K562 (cell line): ENCODE measurements around the gene SCAPER.

Experiments
- HMG20B ChIP-seq: fragments of 250-450 bp; sonication (Bioruptor Pico); IDR thresholded peaks from 2 replicates; pipeline ENCODE4 v1.5.0; 2021; ENCODE audit warnings: mild to moderate bottlenecking
- NCOA2 ChIP-seq, 2 experiments: fragments of 450-650 bp; IDR thresholded peaks; 2 replicates each; pipeline ENCODE4 v1.6.1; 2018; ENCODE audit warnings: mild to moderate bottlenecking in 2 of 2, moderate library complexity in 1 of 2; ENCODE audit not compliant: partially characterized antibody in 2 of 2
- SNRNP70 ChIP-seq: fragments of 200-400 bp; formaldehyde crosslinking; optimal IDR thresholded peaks from 2 replicates; pipeline ENCODE3; 2017; ENCODE audit warnings: low read depth, low read length
- TBP ChIP-seq: optimal IDR thresholded peaks from 2 replicates; pipeline ENCODE3; 2011; ENCODE audit warnings: low read depth, low read length, improper control_type of control experiment
- ZKSCAN8 ChIP-seq: fragments of 200-800 bp; sonication (Bioruptor generic); IDR thresholded peaks from 2 replicates; pipeline ENCODE4 v1.6.1; 2016; ENCODE audit warnings: missing genetic modification characterization, missing compliant biosample characterization
- ZNF274 ChIP-seq: IDR thresholded peaks from 2 replicates; pipeline ENCODE4 v1.6.1; 2011; ENCODE audit warnings: low read depth, mild to moderate bottlenecking, low read length, moderate library complexity, borderline replicate concordance
- ZNF668 ChIP-seq: fragments of 250-450 bp; sonication (Bioruptor Pico); IDR thresholded peaks from 2 replicates; pipeline ENCODE4 v1.8.0; 2022; ENCODE audit warnings: mild to moderate bottlenecking, inconsistent platforms
- TF ChIP-seq, protein P1 (sequence below), 3 experiments: IDR thresholded peaks in 2 of 3; conservative IDR thresholded peaks in 1 of 3; 2 replicates each; pipeline ENCODE4 v1.5.1; 2011 to 2012; ENCODE audit warnings: low read length in 3 of 3, mild to moderate bottlenecking in 3 of 3, control low read depth in 2 of 3, improper control_type of control experiment in 1 of 3, inconsistent platforms in 1 of 3, low read depth in 1 of 3, mixed read lengths in 1 of 3, moderate library complexity in 1 of 3; ENCODE audit not compliant: insufficient read depth in 2 of 3

- TF ChIP-seq, protein P1, sequence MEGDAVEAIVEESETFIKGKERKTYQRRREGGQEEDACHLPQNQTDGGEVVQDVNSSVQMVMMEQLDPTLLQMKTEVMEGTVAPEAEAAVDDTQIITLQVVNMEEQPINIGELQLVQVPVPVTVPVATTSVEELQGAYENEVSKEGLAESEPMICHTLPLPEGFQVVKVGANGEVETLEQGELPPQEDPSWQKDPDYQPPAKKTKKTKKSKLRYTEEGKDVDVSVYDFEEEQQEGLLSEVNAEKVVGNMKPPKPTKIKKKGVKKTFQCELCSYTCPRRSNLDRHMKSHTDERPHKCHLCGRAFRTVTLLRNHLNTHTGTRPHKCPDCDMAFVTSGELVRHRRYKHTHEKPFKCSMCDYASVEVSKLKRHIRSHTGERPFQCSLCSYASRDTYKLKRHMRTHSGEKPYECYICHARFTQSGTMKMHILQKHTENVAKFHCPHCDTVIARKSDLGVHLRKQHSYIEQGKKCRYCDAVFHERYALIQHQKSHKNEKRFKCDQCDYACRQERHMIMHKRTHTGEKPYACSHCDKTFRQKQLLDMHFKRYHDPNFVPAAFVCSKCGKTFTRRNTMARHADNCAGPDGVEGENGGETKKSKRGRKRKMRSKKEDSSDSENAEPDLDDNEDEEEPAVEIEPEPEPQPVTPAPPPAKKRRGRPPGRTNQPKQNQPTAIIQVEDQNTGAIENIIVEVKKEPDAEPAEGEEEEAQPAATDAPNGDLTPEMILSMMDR (IDR thresholded peaks at IDR 0.05 in 2 of 3, conservative IDR thresholded peaks at IDR 0.05 in 1 of 3; ENCODE audit: insufficient read depth in 2 of 3, low read depth in 1 of 3, low read length in 3 of 3): no peak
- TF ChIP-seq ZNF274: no peak
- TF ChIP-seq ZKSCAN8 (CRISPR knock-in tag): no peak
- no peak for TF ChIP-seq ZNF668 (CRISPR knock-in tag)
- TF ChIP-seq HMG20B (CRISPR knock-in tag): no peak
- no peak for TF ChIP-seq TBP
- TF ChIP-seq NCOA2 (IDR thresholded peaks at IDR 0.05; ENCODE audit: partially characterized antibody in 2 of 2): no peak
- TF ChIP-seq SNRNP70: no peak
Measured at GRCh38 chr15:76941636-76942035, 36.5 kb upstream of the SCAPER start.
